ENCODE measurements around the gene ABHD17A.
A peak's percentile ranks its signal among the peaks of the same experiment; 100 is the strongest.

The ABHD17A gene

GRCh38 chr19:1905110-1905862 lies 20.0 kb upstream of the ABHD17A start, which contains the start of the genes ADAT3 and SCAMP4:
TSS of gene ADAT3 (plus strand) at chr19:1905399. CDS start at chr19:1912048, 6,649 bp downstream.
TSS of gene SCAMP4 (plus strand) at chr19:1905399. CDS start at chr19:1915020, 9,621 bp downstream.
- Histone ChIP-seq H3K79me1 (replicated peaks; ENCODE audit: low read length, poor library complexity, severe bottlenecking) (no peaks in the 10 kb centered on the region), H3K4me1 (ENCODE audit: control insufficient read depth, insufficient read depth, low read depth, low read length) (peaks cover 34% of the 10 kb centered on the region), H2BK5ac (ENCODE audit: low read depth, low read length, poor library complexity, severe bottlenecking) (no peak within 1 kb of the TSS), H3K9ac (ENCODE audit: low read length) (peak within 1 kb of the TSS; percentile 90), H3K36me3 (ENCODE audit: control insufficient read depth in 1 of 2, insufficient read depth in 2 of 2, low read depth in 1 of 2, low read length in 2 of 2) (peaks cover 0 to 27% of the 10 kb centered on the region in 2 experiments), H4K91ac (ENCODE audit: low read length) (peak within 1 kb of the TSS; percentile 87), H3K27me3 (ENCODE audit: control insufficient read depth in 1 of 2, insufficient read depth in 1 of 2, low read length in 2 of 2) (no peaks in the 10 kb centered on the region), H3K23ac (ENCODE audit: low read length in 2 of 2) (no peak within 1 kb of the TSS), H3K4me3 (ENCODE audit: insufficient read depth in 1 of 2, low read depth in 1 of 2, low read length in 2 of 2) (peak within 1 kb of the TSS; percentile 79 to 80), H3K14ac (ENCODE audit: low read length in 2 of 2) (peak within 1 kb of the TSS in 1 of 2 experiments; percentile 30), H2BK12ac (ENCODE audit: low read length in 2 of 2) (peak within 1 kb of the TSS; percentile 43 to 69), H3K27ac (ENCODE audit: low read length, poor library complexity, severe bottlenecking) (peak within 1 kb of the TSS; percentile 60), H2AFZ (ENCODE audit: low read depth, low read length) (peak within 1 kb of the TSS; percentile 1), H2BK15ac (ENCODE audit: low read depth, poor library complexity, severe bottlenecking) (peak within 1 kb of the TSS; percentile 85), H3K4ac (ENCODE audit: low read depth in 1 of 2, low read length in 2 of 2) (peak within 1 kb of the TSS; percentile 83 to 91), H4K8ac (ENCODE audit: low read length) (peak within 1 kb of the TSS; percentile 95), H2AK5ac (ENCODE audit: low read length, severe bottlenecking) (peak within 1 kb of the TSS; percentile 66), H2BK120ac (ENCODE audit: low read depth, low read length) (peak within 1 kb of the TSS; percentile 99), H3K4me2 (ENCODE audit: low read length, poor library complexity, severe bottlenecking) (peak within 1 kb of the TSS; percentile 61), H3K9me3 (ENCODE audit: control insufficient read depth, low read length) (no peaks in the 10 kb centered on the region), H3K18ac (ENCODE audit: low read depth in 1 of 2, low read length in 2 of 2) (peak within 1 kb of the TSS; percentile 89 to 97)
- DNase-seq, result peak; percentile 99
- 1% methylated on average over 46 of the region's 92 CpGs for WGBS

- H3K27ac ChIP-seq (ENCODE audit: low read length, poor library complexity, severe bottlenecking), result no peak overlapping the region
- WGBS, result 49% methylated on average over 8 of the region's 8 CpGs
- peak overlapping the region; percentile 62 to 80 for H3K4ac ChIP-seq (ENCODE audit: low read depth in 1 of 2, low read length in 2 of 2)
- H3K14ac ChIP-seq (ENCODE audit: low read length in 2 of 2), result no peak overlapping the region
- H2BK15ac ChIP-seq (ENCODE audit: low read depth, poor library complexity, severe bottlenecking), result peak overlapping the region; percentile 30
- peak overlapping the region; percentile 1 for H2AFZ ChIP-seq (ENCODE audit: low read depth, low read length)
- peak overlapping the region in 1 of 2 experiments; percentile 79 for H3K4me3 ChIP-seq (ENCODE audit: insufficient read depth in 1 of 2, low read depth in 1 of 2, low read length in 2 of 2)
- H3K9ac ChIP-seq (ENCODE audit: low read length), result peak overlapping the region; percentile 90
- H3K27me3 ChIP-seq (ENCODE audit: control insufficient read depth in 1 of 2, insufficient read depth in 1 of 2, low read length in 2 of 2), result no peaks in the 10 kb centered on the region
- H2BK5ac ChIP-seq (ENCODE audit: low read depth, low read length, poor library complexity, severe bottlenecking), result no peak overlapping the region
- peak overlapping the region in 1 of 2 experiments; percentile 69 for H2BK12ac ChIP-seq (ENCODE audit: low read length in 2 of 2)
- no peak overlapping the region for H3K23ac ChIP-seq (ENCODE audit: low read length in 2 of 2)
- peak overlapping the region; percentile 93 for H4K8ac ChIP-seq (ENCODE audit: low read length)
- peak overlapping the region; percentile 66 for H2AK5ac ChIP-seq (ENCODE audit: low read length, severe bottlenecking)
- H3K18ac ChIP-seq (ENCODE audit: low read depth in 1 of 2, low read length in 2 of 2), result peak overlapping the region; percentile 69 to 85
- H2BK120ac ChIP-seq (ENCODE audit: low read depth, low read length), result no peak overlapping the region
- H4K91ac ChIP-seq (ENCODE audit: low read length), result peak overlapping the region; percentile 87
- H3K36me3 ChIP-seq (ENCODE audit: control insufficient read depth in 1 of 2, insufficient read depth in 2 of 2, low read depth in 1 of 2, low read length in 2 of 2), result peaks cover 0 to 22% of the 10 kb centered on the region in 2 experiments
- H3K4me2 ChIP-seq (ENCODE audit: low read length, poor library complexity, severe bottlenecking), result peak overlapping the region; percentile 45
- no peaks in the 10 kb centered on the region for H3K9me3 ChIP-seq (ENCODE audit: control insufficient read depth, low read length)
- H3K79me1 ChIP-seq (replicated peaks; ENCODE audit: low read length, poor library complexity, severe bottlenecking), result no peaks in the 10 kb centered on the region
- no peak for DNase-seq
- peaks cover 29% of the 10 kb centered on the region for H3K4me1 ChIP-seq (ENCODE audit: control insufficient read depth, insufficient read depth, low read depth, low read length)
Measured at GRCh38 chr19:1904860-1905109, 19.5 kb upstream of the ABHD17A start.

- H4K91ac ChIP-seq (ENCODE audit: low read length), result no peak overlapping the region
- H3K4me3 ChIP-seq (ENCODE audit: insufficient read depth in 1 of 2, low read depth in 1 of 2, low read length in 2 of 2), result no peak overlapping the region
- H3K27ac ChIP-seq (ENCODE audit: low read length, poor library complexity, severe bottlenecking), result no peak overlapping the region
- no peak overlapping the region for H2AK5ac ChIP-seq (ENCODE audit: low read length, severe bottlenecking)
- no peak overlapping the region for H4K8ac ChIP-seq (ENCODE audit: low read length)
- DNase-seq, result no peak
- no peak overlapping the region for H2BK120ac ChIP-seq (ENCODE audit: low read depth, low read length)
- H3K4ac ChIP-seq (ENCODE audit: low read depth in 1 of 2, low read length in 2 of 2), result no peak overlapping the region
- H3K4me2 ChIP-seq (ENCODE audit: low read length, poor library complexity, severe bottlenecking), result no peak overlapping the region
- 89% methylated on average over 6 of the region's 6 CpGs for WGBS
- H3K9me3 ChIP-seq (ENCODE audit: control insufficient read depth, low read length), result no peaks in the 10 kb centered on the region
- peaks cover 17% of the 10 kb centered on the region for H3K4me1 ChIP-seq (ENCODE audit: control insufficient read depth, insufficient read depth, low read depth, low read length)
- H3K79me1 ChIP-seq (replicated peaks; ENCODE audit: low read length, poor library complexity, severe bottlenecking), result no peaks in the 10 kb centered on the region
- H3K18ac ChIP-seq (ENCODE audit: low read depth in 1 of 2, low read length in 2 of 2), result no peak overlapping the region
- H2AFZ ChIP-seq (ENCODE audit: low read depth, low read length), result no peak overlapping the region
- H3K9ac ChIP-seq (ENCODE audit: low read length), result peak overlapping the region; percentile 49
- no peaks in the 10 kb centered on the region for H3K27me3 ChIP-seq (ENCODE audit: control insufficient read depth in 1 of 2, insufficient read depth in 1 of 2, low read length in 2 of 2)
- no peak overlapping the region for H2BK12ac ChIP-seq (ENCODE audit: low read length in 2 of 2)
- H2BK5ac ChIP-seq (ENCODE audit: low read depth, low read length, poor library complexity, severe bottlenecking), result no peak overlapping the region
- no peak overlapping the region for H2BK15ac ChIP-seq (ENCODE audit: low read depth, poor library complexity, severe bottlenecking)
- peaks cover 0 to 9% of the 10 kb centered on the region in 2 experiments for H3K36me3 ChIP-seq (ENCODE audit: control insufficient read depth in 1 of 2, insufficient read depth in 2 of 2, low read depth in 1 of 2, low read length in 2 of 2)
- H3K14ac ChIP-seq (ENCODE audit: low read length in 2 of 2), result no peak overlapping the region
- H3K23ac ChIP-seq (ENCODE audit: low read length in 2 of 2), result no peak overlapping the region
Measured at GRCh38 chr19:1902923-1903322, 17.6 kb upstream of the ABHD17A start.

GRCh38 chr19:1901940-1902404 lies 16.7 kb upstream of the ABHD17A start:
- no peak overlapping the region for H2AK5ac ChIP-seq (ENCODE audit: low read length, severe bottlenecking)
- no peak for DNase-seq
- no peak overlapping the region for H3K27ac ChIP-seq (ENCODE audit: low read length, poor library complexity, severe bottlenecking)
- no peak overlapping the region for H3K23ac ChIP-seq (ENCODE audit: low read length in 2 of 2)
- no peak overlapping the region for H2AFZ ChIP-seq (ENCODE audit: low read depth, low read length)
- no peak overlapping the region for H3K4ac ChIP-seq (ENCODE audit: low read depth in 1 of 2, low read length in 2 of 2)
- no peak overlapping the region for H2BK12ac ChIP-seq (ENCODE audit: low read length in 2 of 2)
- H3K79me1 ChIP-seq (replicated peaks; ENCODE audit: low read length, poor library complexity, severe bottlenecking), result no peaks in the 10 kb centered on the region
- no peak overlapping the region for H3K4me3 ChIP-seq (ENCODE audit: insufficient read depth in 1 of 2, low read depth in 1 of 2, low read length in 2 of 2)
- no peak overlapping the region for H3K9ac ChIP-seq (ENCODE audit: low read length)
- H3K4me1 ChIP-seq (ENCODE audit: control insufficient read depth, insufficient read depth, low read depth, low read length), result peaks cover 14% of the 10 kb centered on the region
- H3K4me2 ChIP-seq (ENCODE audit: low read length, poor library complexity, severe bottlenecking), result no peak overlapping the region
- no peak overlapping the region for H2BK15ac ChIP-seq (ENCODE audit: low read depth, poor library complexity, severe bottlenecking)
- H3K9me3 ChIP-seq (ENCODE audit: control insufficient read depth, low read length), result no peaks in the 10 kb centered on the region
- no peak overlapping the region for H2BK120ac ChIP-seq (ENCODE audit: low read depth, low read length)
- H2BK5ac ChIP-seq (ENCODE audit: low read depth, low read length, poor library complexity, severe bottlenecking), result no peak overlapping the region
- no peaks in the 10 kb centered on the region for H3K36me3 ChIP-seq (ENCODE audit: control insufficient read depth in 1 of 2, insufficient read depth in 2 of 2, low read depth in 1 of 2, low read length in 2 of 2)
- no peak overlapping the region for H4K91ac ChIP-seq (ENCODE audit: low read length)
- no peak overlapping the region for H4K8ac ChIP-seq (ENCODE audit: low read length)
- no peak overlapping the region for H3K18ac ChIP-seq (ENCODE audit: low read depth in 1 of 2, low read length in 2 of 2)
- 95% methylated on average over 16 of the region's 16 CpGs for WGBS
- no peak overlapping the region for H3K14ac ChIP-seq (ENCODE audit: low read length in 2 of 2)
- no peaks in the 10 kb centered on the region for H3K27me3 ChIP-seq (ENCODE audit: control insufficient read depth in 1 of 2, insufficient read depth in 1 of 2, low read length in 2 of 2)
